HL-60/S4 treated with phorbol 12-myristate 13-acetate at 8.2 ng/mL for 4 days and 3 days (cell line): ENCODE results near the gene NEUROD1.

Experiments
- in situ Hi-C: fragments of 300-500 bp; cut with MboI; formaldehyde crosslinking; loops from 2 replicates; pipeline ENCODE4 v1.15.0; 2022; ENCODE audit warnings: low sequenced_read_pairs

The NEUROD1 gene

GRCh38 chr2:181680937-181681811, 857 bp upstream of the NEUROD1 start:
- in situ Hi-C loops, result no loop called here

- in situ Hi-C loops, result no loop called here
These were observed 755 bp downstream of the NEUROD1 start for GRCh38 chr2:181679544-181679979.

- in situ Hi-C loops, result no loop called here
These were observed 1.3 kb downstream of the NEUROD1 start for GRCh38 chr2:181678861-181679543.

GRCh38 chr2:181677912-181678586, 2.3 kb downstream of the NEUROD1 start:
- in situ Hi-C loops, result no loop called here

- in situ Hi-C loops, result no loop called here
These were observed 5.1 kb downstream of the NEUROD1 start for GRCh38 chr2:181675254-181675653.

- in situ Hi-C loops, result no loop called here
These were observed 5.9 kb downstream of the NEUROD1 start for GRCh38 chr2:181674461-181674860.

- in situ Hi-C loops, result no loop called here
These were observed 7.1 kb downstream of the NEUROD1 start for GRCh38 chr2:181673173-181673572.

- in situ Hi-C loops, result no loop called here
These were observed 7.9 kb downstream of the NEUROD1 start for GRCh38 chr2:181672255-181673008.

- in situ Hi-C loops, result no loop called here
These were observed 9.7 kb downstream of the NEUROD1 start for GRCh38 chr2:181670632-181671031.

GRCh38 chr2:181667234-181667633, 13.1 kb downstream of the NEUROD1 start:
- in situ Hi-C loops, result no loop called here

- in situ Hi-C loops, result no loop called here
These were observed 18.0 kb downstream of the NEUROD1 start for GRCh38 chr2:181662287-181662686.

- in situ Hi-C loops, result no loop called here
These were observed 20.1 kb downstream of the NEUROD1 start for GRCh38 chr2:181660181-181660580.

- in situ Hi-C loops, result no loop called here
These were observed 21.9 kb downstream of the NEUROD1 start for GRCh38 chr2:181658444-181658843.

- in situ Hi-C loops, result no loop called here
These were observed 22.9 kb downstream of the NEUROD1 start for GRCh38 chr2:181657379-181657778.

GRCh38 chr2:181656450-181657291, 23.6 kb downstream of the NEUROD1 start, which contains the start of gene CERKL:
TSS of gene CERKL (minus strand) at chr2:181657105. CDS start at chr2:181657006, 99 bp downstream.
- in situ Hi-C loops, result no loop called here

- in situ Hi-C loops, result no loop called here
These were observed 24.8 kb downstream of the NEUROD1 start for GRCh38 chr2:181655519-181655918.

GRCh38 chr2:181649436-181649979, 30.8 kb downstream of the NEUROD1 start:
- in situ Hi-C loops, result no loop called here

GRCh38 chr2:181648478-181649155, 31.7 kb downstream of the NEUROD1 start:
- in situ Hi-C loops, result no loop called here

- in situ Hi-C loops, result no loop called here
These were observed 33.8 kb downstream of the NEUROD1 start for GRCh38 chr2:181646415-181646987.
